GM10847 (cell line): ENCODE data around the gene YIPF5.

Source experiments
- POLR2A ChIP-seq: IDR thresholded peaks from 2 replicates; pipeline ENCODE4 v1.6.1; 2011; ENCODE audit not compliant: insufficient read length; ENCODE audit errors: extremely low read depth

The YIPF5 gene

DNA sequence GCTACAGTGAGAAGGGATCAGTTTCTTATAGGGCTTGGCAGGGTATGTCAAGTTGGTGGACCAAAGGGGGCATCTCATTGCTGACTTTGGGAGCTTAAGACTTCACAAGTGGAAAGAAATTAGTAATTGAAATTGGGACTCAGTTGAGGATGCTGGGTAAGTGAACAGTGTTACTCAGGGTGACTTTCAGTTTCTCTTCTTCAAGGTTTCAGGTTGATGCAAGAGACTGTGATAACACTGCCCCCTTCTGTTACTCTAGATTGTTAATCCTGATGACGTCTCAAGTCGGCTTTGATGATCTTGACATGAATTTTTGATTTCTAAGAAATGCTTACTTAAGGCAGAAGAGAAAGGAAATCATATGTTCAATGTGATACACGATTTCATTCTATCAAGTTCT lies 21.5 kb upstream of the YIPF5 start:
- no peak for TF ChIP-seq POLR2A

DNA sequence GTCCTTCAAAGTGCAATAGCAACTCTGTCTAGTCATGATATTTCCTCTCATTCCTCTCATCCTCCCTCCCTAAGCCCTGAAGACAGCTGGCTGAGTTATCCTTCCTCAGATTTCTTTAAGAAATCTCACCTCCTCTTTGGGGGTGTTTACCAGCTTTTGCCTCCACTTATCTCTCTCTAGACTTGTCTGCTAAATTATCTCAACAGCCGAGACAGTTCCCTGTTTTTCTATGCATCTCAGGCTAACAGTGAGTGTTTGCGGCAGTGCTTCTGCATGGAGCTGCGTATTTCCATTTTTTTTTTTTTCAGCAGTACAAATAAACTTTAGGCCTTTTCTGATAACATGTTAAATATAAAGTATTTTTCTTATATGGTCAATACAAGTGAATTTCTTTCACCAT lies 21.1 kb upstream of the YIPF5 start:
- no peak for TF ChIP-seq POLR2A

DNA sequence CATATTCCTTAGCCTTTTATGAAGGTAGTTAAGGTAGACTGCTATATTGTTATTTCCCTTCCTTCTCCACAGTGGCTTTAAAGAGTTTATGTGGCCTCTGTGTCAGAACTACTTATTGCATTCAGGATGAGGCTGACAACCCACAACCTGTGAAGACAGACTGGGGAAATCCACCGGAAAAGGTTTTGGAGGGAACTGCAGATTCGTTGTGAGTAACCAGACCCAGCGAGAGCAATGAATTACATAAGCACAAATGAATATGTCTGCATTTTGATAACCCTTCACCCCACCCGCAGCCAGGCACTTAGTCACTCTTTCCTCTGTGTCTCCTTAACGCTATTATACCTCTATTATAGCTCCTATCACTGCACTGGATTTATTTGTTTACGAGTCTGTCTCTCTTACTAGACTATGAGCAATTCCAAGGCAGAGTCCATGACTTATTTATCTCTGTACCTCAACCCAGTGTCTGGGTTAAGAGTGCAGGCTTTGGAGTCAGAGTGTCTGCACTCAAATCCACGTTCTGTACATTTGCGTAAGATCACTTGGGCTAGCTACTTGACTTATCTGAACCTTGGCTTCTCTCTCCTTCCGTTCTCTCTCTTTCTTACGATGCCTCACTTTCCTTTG lies 19.5 kb upstream of the YIPF5 start:
- no peak for TF ChIP-seq POLR2A

DNA sequence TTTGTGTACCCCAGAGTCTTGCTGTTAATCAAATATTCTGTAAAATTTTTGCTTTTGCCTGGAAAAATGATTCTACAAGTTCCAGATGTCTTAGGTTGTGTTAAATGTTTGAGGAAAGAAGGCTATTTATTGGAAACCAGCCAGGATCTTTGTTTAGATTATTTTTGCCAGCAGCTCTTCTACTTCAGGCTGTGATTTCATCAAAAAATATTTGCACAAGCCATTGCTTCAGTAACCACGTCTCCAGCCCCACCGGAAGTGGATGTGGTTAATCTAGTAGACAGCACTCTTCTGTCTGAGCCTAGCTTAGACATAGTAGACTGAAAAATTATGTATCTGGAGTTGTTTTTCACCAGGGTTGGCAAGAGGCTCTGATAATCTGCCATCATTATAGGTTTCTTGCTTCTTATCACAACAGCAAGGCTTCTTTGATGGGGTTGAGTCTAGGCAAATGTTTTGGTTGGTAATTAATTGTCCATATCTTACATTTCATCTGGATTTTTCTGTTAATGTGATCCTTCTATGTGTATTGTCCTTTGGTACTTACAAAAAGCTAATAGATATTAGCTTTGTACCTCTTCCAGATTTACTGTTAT lies 17.3 kb upstream of the YIPF5 start:
- TF ChIP-seq POLR2A, result no peak

- TF ChIP-seq POLR2A, result no peak
Measured at GRCh38 chr5:144183254-144183889, 12.9 kb upstream of the YIPF5 start.

DNA sequence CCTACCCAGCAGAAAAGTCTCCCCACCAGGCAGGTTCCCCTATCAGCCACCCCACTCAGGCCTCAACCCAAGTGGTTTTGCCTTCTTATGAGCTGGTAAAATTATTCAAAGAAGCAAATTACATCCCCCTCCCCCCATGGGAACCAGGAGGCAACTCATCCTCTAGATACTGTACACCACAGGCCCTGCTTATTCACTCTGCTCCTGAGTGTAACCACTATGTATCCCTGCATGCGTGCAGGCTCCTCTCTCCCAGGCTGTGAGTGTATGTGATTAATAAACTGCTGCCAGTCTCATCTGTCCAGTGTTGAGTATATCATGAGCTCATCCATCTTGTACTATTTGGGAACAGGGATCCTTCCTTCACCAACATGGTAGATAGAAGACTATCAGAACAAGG lies 8.8 kb upstream of the YIPF5 start:
- no peak for TF ChIP-seq POLR2A

GRCh38 chr5:144177548-144177947 lies 7.1 kb upstream of the YIPF5 start:
- TF ChIP-seq POLR2A, result no peak

- no peak for TF ChIP-seq POLR2A
Measured at GRCh38 chr5:144173766-144174165, 3.3 kb upstream of the YIPF5 start.

DNA sequence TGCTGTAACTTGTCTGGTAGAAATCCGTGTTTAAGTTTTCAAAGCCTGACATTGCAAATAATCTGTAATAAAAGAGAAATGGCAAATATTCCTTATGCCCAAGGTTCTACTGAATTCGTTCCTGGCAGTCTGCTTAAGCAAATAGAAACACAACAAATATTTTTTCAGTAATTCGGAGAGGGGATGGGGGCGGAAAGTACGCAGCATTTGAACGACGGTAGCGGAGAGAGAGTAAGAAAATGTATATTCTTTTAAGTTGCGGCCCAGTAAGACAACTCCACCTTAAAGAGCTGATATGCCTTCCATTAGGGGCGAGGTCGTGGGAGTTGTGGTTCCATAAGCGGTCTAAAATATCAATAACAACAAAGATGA lies 569 bp downstream of the YIPF5 start:
- no peak for TF ChIP-seq POLR2A

GRCh38 chr5:144167998-144168397 lies 2.5 kb downstream of the YIPF5 start:
- no peak for TF ChIP-seq POLR2A

- no peak for TF ChIP-seq POLR2A
Measured at GRCh38 chr5:144166696-144167095, 3.8 kb downstream of the YIPF5 start.

- TF ChIP-seq POLR2A, result no peak
Measured at GRCh38 chr5:144162686-144163085, 7.8 kb downstream of the YIPF5 start.

DNA sequence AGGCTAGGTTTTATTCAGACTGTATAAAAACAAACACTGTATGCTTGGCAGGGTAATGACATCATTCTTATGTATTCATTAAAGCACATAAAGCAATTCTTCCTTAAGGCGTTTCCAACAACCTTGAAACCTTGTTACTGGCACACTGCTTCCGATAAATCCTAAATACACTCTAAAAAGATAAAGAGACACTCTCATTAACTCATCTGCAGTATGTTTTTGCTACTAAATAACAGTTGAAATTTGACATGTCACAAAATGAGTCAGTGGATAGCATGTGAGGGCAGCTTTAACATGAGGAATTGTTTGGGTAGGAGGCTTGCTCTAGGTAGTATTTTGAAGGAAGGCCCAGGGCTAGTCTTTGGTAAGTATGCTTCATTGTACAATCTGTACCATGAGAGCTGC lies 13.7 kb downstream of the YIPF5 start:
- TF ChIP-seq POLR2A, result no peak

DNA sequence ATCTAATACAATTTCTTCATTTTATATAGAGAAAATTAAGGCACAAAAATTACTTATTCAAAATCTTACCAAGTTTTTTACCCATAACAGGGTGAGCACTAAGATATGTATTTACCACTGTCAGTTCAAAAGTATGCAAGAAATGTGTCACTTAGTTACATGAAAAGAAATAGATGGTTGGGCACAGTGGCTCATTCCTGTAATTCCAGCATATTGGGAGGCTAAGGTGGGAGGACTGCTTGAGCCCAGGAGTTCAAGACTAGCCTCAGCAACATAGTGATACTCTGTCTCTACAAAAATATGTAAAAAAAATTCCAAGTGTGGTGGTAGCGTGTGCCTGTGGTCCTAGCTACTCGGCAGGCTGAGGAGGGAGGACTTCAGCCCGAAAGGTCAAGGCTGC lies 19.4 kb downstream of the YIPF5 start:
- TF ChIP-seq POLR2A, result no peak

GRCh38 chr5:144144956-144145751 lies 25.3 kb downstream of the YIPF5 start:
- TF ChIP-seq POLR2A, result no peak

- TF ChIP-seq POLR2A, result no peak
Measured at GRCh38 chr5:144143625-144144024, 26.8 kb downstream of the YIPF5 start.

GRCh38 chr5:144142824-144143162 lies 27.7 kb downstream of the YIPF5 start:
- TF ChIP-seq POLR2A, result no peak
